GM12891 (cell line): Measurements from ENCODE around the gene ANKZF1.

Source experiments
- DNase-seq: peaks from one replicate; pipeline ENCODE4 v3.0.0; 2011; ENCODE audit warnings: low spot score; ENCODE audit not compliant: insufficient read length
- FAIRE-seq: peaks from 2 replicates; lab custom pipeline; 2011; peaks lifted over from hg19 to GRCh38; lab: Jason Lieb, UNC
- PAX5 ChIP-seq: IDR thresholded peaks from 2 replicates; pipeline ENCODE4 v1.6.1; 2011; ENCODE audit warnings: low read length, moderate library complexity, mild to moderate bottlenecking; ENCODE audit not compliant: insufficient read depth, severe bottlenecking
- POLR2A ChIP-seq: IDR thresholded peaks from 2 replicates; pipeline ENCODE4 v1.6.1; 2011; ENCODE audit warnings: low read depth, low read length, control low read depth
- POLR2AphosphoS5 ChIP-seq: IDR thresholded peaks from 2 replicates; pipeline ENCODE4 v1.6.1; 2011; ENCODE audit warnings: low read depth, low read length, control low read depth
- POU2F2 ChIP-seq: IDR thresholded peaks from 2 replicates; pipeline ENCODE4 v1.6.1; 2011; ENCODE audit warnings: low read depth, mild to moderate bottlenecking, control low read depth, low read length, moderate library complexity
- SPI1 ChIP-seq: IDR thresholded peaks from 2 replicates; pipeline ENCODE4 v1.6.1; 2011; ENCODE audit warnings: low read depth, low read length, control low read depth
- TAF1 ChIP-seq: IDR thresholded peaks from 2 replicates; pipeline ENCODE4 v1.6.1; 2011; ENCODE audit warnings: low read depth, low read length, control low read depth

The ANKZF1 gene

GRCh38 chr2:219215871-219216534 lies 13.6 kb upstream of the ANKZF1 start:
- DNase-seq: no peak
- FAIRE-seq: no peak
- TF ChIP-seq POU2F2 (no peak), POLR2A (no peak), POLR2AphosphoS5 (no peak), SPI1 (no peak), PAX5 (no peak)

GRCh38 chr2:219216535-219216915 lies 13.1 kb upstream of the ANKZF1 start:
- DNase-seq: no peak
- no peak for FAIRE-seq
- TF ChIP-seq POU2F2 (no peak), TAF1 (no peak), SPI1 (no peak), PAX5 (no peak), POLR2A (no peak), POLR2AphosphoS5 (no peak)

DNA sequence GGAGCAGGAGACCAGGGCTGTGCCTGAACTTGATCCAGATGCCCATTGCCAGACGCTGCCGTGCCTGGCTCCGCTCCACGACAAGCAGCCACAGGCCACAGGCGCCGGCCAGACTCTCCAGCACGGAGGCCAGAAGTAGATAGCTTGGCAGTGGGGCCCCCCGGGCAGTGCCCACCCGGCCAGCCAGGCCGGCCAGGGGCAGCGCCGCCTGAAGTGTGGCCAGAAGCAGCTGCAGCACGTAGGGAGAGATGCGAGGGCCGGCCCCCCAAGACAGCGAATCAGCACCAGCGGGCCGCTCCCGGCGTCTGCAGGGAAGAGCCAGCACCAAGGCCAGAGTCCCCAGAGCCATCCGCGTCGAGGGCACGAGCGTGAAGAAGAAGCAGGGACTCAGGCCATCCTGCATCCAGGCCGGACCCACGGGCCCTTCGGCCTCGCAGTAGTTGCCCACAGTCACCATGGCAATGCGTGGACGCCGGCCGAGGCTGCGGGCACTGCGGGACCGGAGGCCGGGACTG lies 11.3 kb upstream of the ANKZF1 start:
- TF ChIP-seq SPI1 (no peak), POLR2AphosphoS5 (no peak), POLR2A (no peak), PAX5 (no peak), POU2F2 (no peak), TAF1 (no peak)
- no peak for FAIRE-seq
- peak; percentile 50 for DNase-seq

GRCh38 chr2:219218732-219219701 lies 10.6 kb upstream of the ANKZF1 start, which contains the start of gene ABCB6:
TSS of gene ABCB6 (minus strand) at chr2:219218958. CDS start at chr2:219218673, 285 bp downstream.
- DNase-seq (peak; percentile 94), FAIRE-seq (peak; percentile 98)
- no peak for TF ChIP-seq TAF1
- peak; percentile 63 for TF ChIP-seq POLR2A
- no peak for TF ChIP-seq SPI1
- peak; percentile 95 for TF ChIP-seq POU2F2
- no peak for TF ChIP-seq PAX5
- peak; percentile 75 for TF ChIP-seq POLR2AphosphoS5

- FAIRE-seq (no peak), DNase-seq (no peak)
- TF ChIP-seq PAX5 (no peak), SPI1 (no peak), TAF1 (no peak), POLR2A (no peak), POU2F2 (no peak), POLR2AphosphoS5 (no peak)
These were observed 9.6 kb upstream of the ANKZF1 start for GRCh38 chr2:219219784-219220532.

GRCh38 chr2:219220652-219221402 lies 8.8 kb upstream of the ANKZF1 start:
- DNase-seq (no peak), FAIRE-seq (no peak)
- TF ChIP-seq POLR2A: no peak
- TF ChIP-seq PAX5: no peak
- no peak for TF ChIP-seq POU2F2
- TF ChIP-seq TAF1: no peak
- TF ChIP-seq SPI1: no peak

DNA sequence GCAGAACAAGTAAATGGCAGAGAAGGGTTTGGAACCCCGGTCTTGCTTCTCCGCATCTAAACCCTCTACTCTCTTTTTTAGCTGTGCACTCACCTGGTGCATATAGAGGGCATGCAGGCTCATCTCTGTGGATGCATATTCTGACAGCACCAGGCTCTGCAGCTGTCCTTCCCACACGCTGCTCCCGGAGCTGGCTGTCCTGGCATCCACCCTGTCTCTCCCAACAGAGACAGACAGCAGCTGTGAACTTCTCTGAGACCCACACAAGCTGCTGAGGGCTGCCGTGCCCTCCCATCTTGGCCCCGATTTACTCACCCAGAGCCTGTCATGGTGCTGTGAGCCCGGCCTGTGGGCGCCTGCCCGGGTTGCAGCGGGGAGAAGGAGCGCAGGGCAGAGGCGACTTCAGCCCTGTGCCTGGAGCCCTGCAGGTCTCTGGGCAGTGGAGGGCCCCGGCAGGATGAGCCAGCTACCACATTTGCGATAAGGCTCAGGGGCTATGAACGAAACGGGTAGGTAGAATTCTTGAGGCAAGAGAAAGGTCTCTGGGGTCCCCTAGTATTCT lies 7.6 kb upstream of the ANKZF1 start:
- TF ChIP-seq POLR2AphosphoS5 (no peak), POU2F2 (no peak), POLR2A (no peak), PAX5 (no peak), SPI1 (no peak), TAF1 (no peak)
- FAIRE-seq (no peak), DNase-seq (no peak)

GRCh38 chr2:219223831-219224610 lies 5.6 kb upstream of the ANKZF1 start:
- TF ChIP-seq POLR2A (no peak), POLR2AphosphoS5 (no peak), TAF1 (no peak), SPI1 (no peak), POU2F2 (no peak)
- DNase-seq (no peak), FAIRE-seq (no peak)
